H9 (cell line): ENCODE results near the gene JMJD1C. TPM values are rescaled to one million over a fixed set of nuclear protein-coding genes. Genes with fewer than 3 reads are reported as not detected.

ENCODE experiments used
- DNase-seq: peaks from one replicate; pipeline ENCODE4 v3.0.0-alpha.2; 2017
- H2AFZ ChIP-seq: one replicate; pipeline ENCODE4 v1.6.1; 2013; ENCODE audit warnings: mild to moderate bottlenecking, low read length, control low read depth, moderate library complexity
- H2AK5ac ChIP-seq: 2 replicates; pipeline ENCODE4 v1.6.1; 2013; ENCODE audit warnings: low read length, control low read depth, mixed read lengths; ENCODE audit not compliant: insufficient read length
- H2BK120ac ChIP-seq: one replicate; pipeline ENCODE4 v1.6.1; 2013; ENCODE audit warnings: low read depth, mild to moderate bottlenecking, low read length, control low read depth, inconsistent platforms; ENCODE audit not compliant: poor library complexity, severe bottlenecking
- H2BK12ac ChIP-seq: 2 replicates; pipeline ENCODE4 v1.6.1; 2013; ENCODE audit warnings: low read length, control low read depth, mixed read lengths, low read depth; ENCODE audit not compliant: insufficient read length
- H2BK15ac ChIP-seq: 2 replicates; pipeline ENCODE4 v1.6.1; 2013; ENCODE audit warnings: low read depth, low read length, control low read depth
- H2BK20ac ChIP-seq: one replicate; pipeline ENCODE4 v1.6.1; 2013; ENCODE audit warnings: low read depth, mild to moderate bottlenecking, low read length, control low read depth, inconsistent platforms; ENCODE audit not compliant: poor library complexity, severe bottlenecking
- H2BK5ac ChIP-seq: 2 replicates; pipeline ENCODE4 v1.6.1; 2013; ENCODE audit warnings: low read length, control low read depth, mixed read lengths; ENCODE audit not compliant: insufficient read length
- H3K14ac ChIP-seq: 2 replicates; pipeline ENCODE4 v1.6.1; 2013; ENCODE audit warnings: low read length, control low read depth; ENCODE audit not compliant: insufficient read depth
- H3K18ac ChIP-seq: 2 replicates; pipeline ENCODE4 v1.6.1; 2013; ENCODE audit warnings: low read depth, mild to moderate bottlenecking, mixed read lengths, low read length, control low read depth; ENCODE audit not compliant: insufficient read length
- H3K23ac ChIP-seq: 2 replicates; pipeline ENCODE4 v1.6.1; 2013; ENCODE audit warnings: low read length, control low read depth, mixed read lengths, low read depth; ENCODE audit not compliant: insufficient read length
- H3K23me2 ChIP-seq: 2 replicates; pipeline ENCODE4 v1.6.1; 2013; ENCODE audit warnings: low read depth, mild to moderate bottlenecking, mixed read lengths, low read length, control low read depth; ENCODE audit not compliant: insufficient read length, poor library complexity, severe bottlenecking
- H3K27ac ChIP-seq: 2 replicates; pipeline ENCODE4 v1.5.1; 2013; ENCODE audit warnings: low read length, control low read depth, mixed read lengths, low read depth; ENCODE audit not compliant: insufficient read length
- H3K27me3 ChIP-seq: 2 replicates; pipeline ENCODE4 v1.6.1; 2013; ENCODE audit warnings: low read length, control low read depth, inconsistent platforms; ENCODE audit not compliant: insufficient read depth
- H3K4ac ChIP-seq: 2 replicates; pipeline ENCODE4 v1.6.1; 2013; ENCODE audit warnings: low read depth, mild to moderate bottlenecking, control low read depth, inconsistent platforms, low read length, moderate library complexity
- H3K4me1 ChIP-seq: 2 replicates; pipeline ENCODE4 v1.6.1; 2013; ENCODE audit warnings: low read length, control low read depth, inconsistent platforms; ENCODE audit not compliant: insufficient read depth
- H3K4me2 ChIP-seq: 2 replicates; pipeline ENCODE4 v1.6.1; 2013; ENCODE audit warnings: low read length, control low read depth, mixed read lengths; ENCODE audit not compliant: insufficient read length, insufficient read depth
- H3K56ac ChIP-seq: 2 replicates; pipeline ENCODE4 v1.6.1; 2013; ENCODE audit warnings: low read depth, mild to moderate bottlenecking, mixed read lengths, low read length, control low read depth; ENCODE audit not compliant: insufficient read length
- H3K79me1 ChIP-seq: 2 replicates; pipeline ENCODE4 v1.6.1; 2013; ENCODE audit warnings: low read depth, mild to moderate bottlenecking, moderate library complexity, low read length, control low read depth, inconsistent platforms; ENCODE audit not compliant: insufficient read depth, poor library complexity, severe bottlenecking
- H3K79me2 ChIP-seq: 2 replicates; pipeline ENCODE4 v1.6.1; 2013; ENCODE audit warnings: low read length, control low read depth, inconsistent platforms; ENCODE audit not compliant: insufficient read depth
- H3K9ac ChIP-seq: 2 replicates; pipeline ENCODE4 v1.6.1; 2013; ENCODE audit warnings: low read length, control low read depth, mixed read lengths; ENCODE audit not compliant: insufficient read length; ENCODE audit errors: extremely low read depth
- H3K9me3 ChIP-seq: one replicate; pipeline ENCODE4 v1.6.1; 2013; ENCODE audit warnings: low read depth, low read length, inconsistent platforms; ENCODE audit not compliant: control insufficient read depth
- H3T11ph ChIP-seq: one replicate; pipeline ENCODE4 v1.6.1; 2013; ENCODE audit warnings: mild to moderate bottlenecking, low read length, control low read depth, inconsistent platforms
- H4K20me1 ChIP-seq: one replicate; pipeline ENCODE4 v1.6.1; 2013; ENCODE audit not compliant: control insufficient read depth, insufficient read length, insufficient read depth
- H4K5ac ChIP-seq: 2 replicates; pipeline ENCODE4 v1.6.1; 2013; ENCODE audit warnings: low read depth, mild to moderate bottlenecking, mixed read lengths, low read length, control low read depth; ENCODE audit not compliant: insufficient read length
- H4K8ac ChIP-seq: replicated peaks from 2 replicates; pipeline ENCODE4 v1.6.1; 2013; ENCODE audit warnings: low read length, control low read depth, mixed read lengths, low read depth; ENCODE audit not compliant: insufficient read length
- H4K91ac ChIP-seq: 2 replicates; pipeline ENCODE4 v1.6.1; 2013; ENCODE audit warnings: low read depth, mild to moderate bottlenecking, moderate library complexity, mixed read lengths, low read length, control low read depth; ENCODE audit not compliant: insufficient read length
- H3K27ac Mint-ChIP-seq, 3 experiments: 2 replicates in 2 of 3; 3 replicates in 1 of 3; pipeline ENCODE4 v1.8.0; 2020 to 2021; ENCODE audit warnings: mixed read lengths in 3 of 3, mild to moderate bottlenecking in 1 of 3, moderate library complexity in 1 of 3
- H3K27me3 Mint-ChIP-seq: 2 replicates; pipeline ENCODE4 v1.8.0; 2021; ENCODE audit warnings: low read depth, mild to moderate bottlenecking, moderate library complexity, mixed read lengths
- H3K36me3 Mint-ChIP-seq, 3 experiments: 2 replicates in 2 of 3; 3 replicates in 1 of 3; pipeline ENCODE4 v1.8.0; 2020 to 2021; ENCODE audit warnings: low read depth in 3 of 3, mixed read lengths in 3 of 3; ENCODE audit not compliant: insufficient read depth in 1 of 3
- H3K4me1 Mint-ChIP-seq, 2 experiments: 2 replicates each; pipeline ENCODE4 v1.8.0; 2020; ENCODE audit warnings: mixed read lengths in 2 of 2
- H3K4me3 Mint-ChIP-seq, 2 experiments: 2 replicates in 1 of 2; 3 replicates in 1 of 2; pipeline ENCODE4 v1.8.0; 2020 to 2021; ENCODE audit warnings: mild to moderate bottlenecking in 2 of 2, mixed read lengths in 2 of 2, moderate library complexity in 1 of 2
- H3K9me3 Mint-ChIP-seq, 2 experiments: 2 replicates in 1 of 2; 3 replicates in 1 of 2; pipeline ENCODE4 v1.8.0; 2020; ENCODE audit warnings: mild to moderate bottlenecking in 2 of 2, mixed read lengths in 2 of 2, moderate library complexity in 1 of 2
- WGBS: extraction: QIAGEN DNeasy Blood & Tissue Kit; methylation state at CpG from one replicate; pipeline ENCODE4 v1.1.7; 2013; ENCODE audit warnings: missing lambda C conversion rate, low lambda C conversion rate, mixed read lengths; ENCODE audit not compliant: insufficient read length; ENCODE audit errors: extremely low coverage; 5-methylcytosine and 5-hydroxymethylcytosine counted together
- total RNA-seq: library from RNA; stranded (reverse); gene quantifications from 2 replicates; pipeline ENCODE4 v1.2.1, GENCODE V29; 2021
- TF ChIP-seq, protein P1 (sequence below): fragments of 200-600 bp; sonication (generic); conservative IDR thresholded peaks from 3 replicates; pipeline ENCODE4 v1.8.0; 2021; ENCODE audit warnings: antibody characterized with exemption, mild to moderate bottlenecking

JMJD1C gene
- total RNA-seq, 1 experiment from 2014 or later: 200 TPM

DNA sequence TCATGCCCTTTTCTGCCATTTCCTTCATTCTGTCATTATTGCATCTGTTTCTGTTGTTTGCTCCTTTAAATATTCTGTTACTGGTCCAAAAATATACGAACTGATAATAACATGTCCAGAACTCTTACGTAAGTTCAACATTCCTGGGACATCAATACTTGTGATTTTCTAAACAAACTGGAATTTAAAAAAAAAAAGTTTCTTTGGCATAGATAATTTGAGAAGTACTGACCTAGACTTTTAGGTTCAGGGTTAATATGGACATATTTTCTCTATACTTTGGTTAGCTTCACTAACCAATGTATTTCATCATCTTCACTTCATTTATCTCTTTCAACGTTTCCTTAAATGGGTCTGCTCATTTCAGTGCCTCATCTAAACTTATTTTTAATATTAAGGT is 147.3 kb downstream of the JMJD1C start:
- Histone ChIP-seq H3K4ac (no peak overlapping the region), H2BK120ac (no peak overlapping the region), H3K14ac (no peak overlapping the region), H3K23ac (no peak overlapping the region), H3T11ph (no peak overlapping the region), H2AK5ac (no peak overlapping the region), H3K79me2 (no peaks in the 10 kb centered on the region; the same call in 1 of the 2 replicates), H3K27me3 (no peaks in the 10 kb centered on the region), H3K79me1 (no peaks in the 10 kb centered on the region), H2BK5ac (no peak overlapping the region), H3K4me1 (no peaks in the 10 kb centered on the region), H4K20me1 (no peaks in the 10 kb centered on the region), H3K56ac (no peak overlapping the region), H2AFZ (no peak overlapping the region), H3K23me2 (no peaks in the 10 kb centered on the region), H3K27ac (no peak overlapping the region), H4K91ac (no peak overlapping the region), H3K4me2 (no peak overlapping the region), H3K9ac (no peak overlapping the region), H2BK20ac (no peak overlapping the region), H2BK15ac (no peak overlapping the region), H3K18ac (no peak overlapping the region), H4K5ac (no peak overlapping the region), H2BK12ac (no peak overlapping the region), H3K9me3 (no peaks in the 10 kb centered on the region), H4K8ac (no peak overlapping the region)
- Mint-ChIP-seq H3K4me3 (no peak overlapping the region), H3K36me3 (peaks cover 6 to 8% (median 8%) of the 10 kb centered on the region in 3 experiments), H3K27me3 (no peaks in the 10 kb centered on the region), H3K27ac (no peak overlapping the region), H3K9me3 (no peaks in the 10 kb centered on the region), H3K4me1 (peaks cover 19 to 21% of the 10 kb centered on the region in 2 experiments)
- WGBS: no CpG with 5 or more reads among the region's 3 CpGs
- DNase-seq: no peak
- TF ChIP-seq, protein P1, sequence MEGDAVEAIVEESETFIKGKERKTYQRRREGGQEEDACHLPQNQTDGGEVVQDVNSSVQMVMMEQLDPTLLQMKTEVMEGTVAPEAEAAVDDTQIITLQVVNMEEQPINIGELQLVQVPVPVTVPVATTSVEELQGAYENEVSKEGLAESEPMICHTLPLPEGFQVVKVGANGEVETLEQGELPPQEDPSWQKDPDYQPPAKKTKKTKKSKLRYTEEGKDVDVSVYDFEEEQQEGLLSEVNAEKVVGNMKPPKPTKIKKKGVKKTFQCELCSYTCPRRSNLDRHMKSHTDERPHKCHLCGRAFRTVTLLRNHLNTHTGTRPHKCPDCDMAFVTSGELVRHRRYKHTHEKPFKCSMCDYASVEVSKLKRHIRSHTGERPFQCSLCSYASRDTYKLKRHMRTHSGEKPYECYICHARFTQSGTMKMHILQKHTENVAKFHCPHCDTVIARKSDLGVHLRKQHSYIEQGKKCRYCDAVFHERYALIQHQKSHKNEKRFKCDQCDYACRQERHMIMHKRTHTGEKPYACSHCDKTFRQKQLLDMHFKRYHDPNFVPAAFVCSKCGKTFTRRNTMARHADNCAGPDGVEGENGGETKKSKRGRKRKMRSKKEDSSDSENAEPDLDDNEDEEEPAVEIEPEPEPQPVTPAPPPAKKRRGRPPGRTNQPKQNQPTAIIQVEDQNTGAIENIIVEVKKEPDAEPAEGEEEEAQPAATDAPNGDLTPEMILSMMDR: no peak
